Psoas muscle (tissue), 8 donors: ENCODE measurements around the gene DUSP10. TPM values are rescaled to one million over a fixed set of nuclear protein-coding genes. Genes with fewer than 3 reads are reported as not detected.

Source experiments
- ATAC-seq, 4 donors: fragments of 200-7000 bp; cut with Tn5 transposase; one replicate each; pipeline ENCODE4 v1.9.1; 2020; ENCODE audit warnings: moderate library complexity in 3 of 4, mild to moderate bottlenecking in 2 of 4
- DNase-seq, 2 donors: peaks; one replicate each; pipeline ENCODE4 v3.0.0-alpha.2; 2020
- H3K27ac ChIP-seq: fragments of 200-600 bp; one replicate; pipeline ENCODE4 v1.8.0; 2022
- H3K27me3 ChIP-seq, 3 donors: fragments of 200-600 bp in 1 of 3; one replicate each; pipeline versions ENCODE4 v1.6.1 to v1.8.0; 2013 to 2022; ENCODE audit warnings: low read length in 2 of 3, mild to moderate bottlenecking in 2 of 3, moderate library complexity in 1 of 3; ENCODE audit not compliant: insufficient read depth in 3 of 3
- H3K36me3 ChIP-seq, 2 donors: fragments of 200-600 bp in 1 of 2; one replicate each; pipeline versions ENCODE4 v1.6.1 to v1.8.0; 2013 to 2022; ENCODE audit warnings: low read depth in 1 of 2, mild to moderate bottlenecking in 1 of 2, moderate library complexity in 1 of 2; ENCODE audit not compliant: insufficient read depth in 1 of 2
- H3K4me1 ChIP-seq: fragments of 200-600 bp; one replicate; pipeline ENCODE4 v1.8.0; 2022
- H3K4me3 ChIP-seq: fragments of 200-600 bp; one replicate; pipeline ENCODE4 v1.8.0; 2022; ENCODE audit warnings: mild to moderate bottlenecking
- H3K9me3 ChIP-seq: fragments of 200-600 bp; one replicate; pipeline ENCODE4 v1.8.0; 2022
- CTCF ChIP-seq: fragments of 200-600 bp; IDR thresholded peaks from one replicate; pipeline ENCODE4 v1.8.0; 2022; ENCODE audit warnings: antibody characterized with exemption
- WGBS, 3 donors: extraction: QIAGEN DNeasy Blood & Tissue Kit; methylation state at CpG; one replicate each; pipeline versions ENCODE4 v1.1.6 to v1.1.7; 2013; 5-methylcytosine and 5-hydroxymethylcytosine counted together
- intact Hi-C, 2 donors: fragments of 100-400 bp; cut with DNase I; formaldehyde crosslinking; loops; one replicate each; pipeline versions ENCODE4 v1.11.0 to v1.14.2; 2022
- long read RNA-seq, 2 donors: library from polyadenylated mRNA; unstranded; transcript quantifications; one replicate each; pipeline ENCODE4 v2.0.0, GENCODE V29; 2021
- polyA plus RNA-seq, 3 donors: library from polyadenylated mRNA; stranded (reverse); fragments of 200-250 nt; gene quantifications; one replicate each; pipeline ENCODE4 v1.2.3, GENCODE V29; 2013
- total RNA-seq, 4 donors: library from RNA; stranded (reverse); fragmentation: NEBNext Ultra II Directional in 2 of 4; extraction: Animal tissue kit (Norgen Biotek cat#: 25700) in 2 of 4; gene quantifications; one replicate each; pipeline versions ENCODE4 v1.2.1 to v1.2.4, GENCODE V29; 2021 to 2023
- donor health status: healthy with polysubstance abuse.
- donor health status: DM: no; HTN: no; CAD: no; lungs with moderate emphysema.
- donor health status: Bipolar disorder and iron deficiency.
- donor health status: healthy.
- donor health status: DM: yes; HTN: yes; CAD: no.
- donor health status: DM: no; HTN: no; CAD: no.
- donor health status: DM: no; HTN: no; CAD: no.
- donor health status: DM: yes; HTN: yes; CAD: no.

The DUSP10 gene
- total RNA-seq: 10 to 100 TPM in 2 of 4 donors, 1 to 10 TPM in 2; 5.2 to 15.5 (median 9.3) TPM
- 1 to 10 TPM; 4.7 to 6.1 (median 4.8) TPM for polyA plus RNA-seq
- long read RNA-seq, donor 1, transcript DUSP10-201 (4 exons, 2,676 nt): major isoform, 7 of 7 reads
- long read RNA-seq, donor 1, partial matches to known transcripts: 0 of 7 reads
- long read RNA-seq, donor 1, other reads (novel, unspliced or antisense): 0 of 7 reads
- long read RNA-seq, donor 2, transcript DUSP10-201 (4 exons, 2,676 nt): major isoform, 5 of 13 reads
- long read RNA-seq, donor 2, partial matches to known transcripts: 1 of 13 reads
- long read RNA-seq, donor 2, other reads (novel, unspliced or antisense): 3 of 13 reads

- ATAC-seq: peak; percentile 90 to 93 (median 90)
These were observed at the start of gene DUSP10 for GRCh38 chr1:221741703-221742554. DUSP10 (minus strand) TSS chr1:221742089; CDS start chr1:221739744, 2,345 bp downstream.

GRCh38 chr1:221788466-221788865, 46.6 kb upstream of the DUSP10 start:
- H3K9me3 ChIP-seq: no peaks in the 10 kb centered on the region
- TF ChIP-seq CTCF: no peak
- ATAC-seq (no peak), DNase-seq (no peak)
- intact Hi-C loops: no loop called here
- H3K4me3 ChIP-seq: no peak overlapping the region
- no peaks in the 10 kb centered on the region for H3K36me3 ChIP-seq
- WGBS, 3 donors: 65 to 76% (median 70%) methylated on average over 6 of the region's 6 CpGs
- no peaks in the 10 kb centered on the region for H3K4me1 ChIP-seq
- H3K27ac ChIP-seq: no peak overlapping the region
- H3K27me3 ChIP-seq: no peaks in the 10 kb centered on the region

More at GRCh38 chr1:221741703-221742554, at the start of gene DUSP10:
- 0% methylated on average over 44 of the region's 44 CpGs for WGBS, 3 donors
- H3K36me3 ChIP-seq: peaks cover 0 to 14% of the 10 kb centered on the region in 2 donors
- H3K4me1 ChIP-seq: peaks cover 33% of the 10 kb centered on the region
- H3K4me3 ChIP-seq: peak within 1 kb of the TSS; percentile 80
- no peaks in the 10 kb centered on the region for H3K27me3 ChIP-seq
- no peak for TF ChIP-seq CTCF
- peak within 1 kb of the TSS; percentile 99 for H3K27ac ChIP-seq
- H3K9me3 ChIP-seq: no peaks in the 10 kb centered on the region
- intact Hi-C loops: loop anchor here (5.0 to 10.0 kb wide), 7 partner anchors 130 to 433 kb away; no protein-coding TSS in a partner anchor
- DNase-seq: peak; percentile 98

- intact Hi-C loops: no loop called here
- Histone ChIP-seq H3K36me3 (no peaks in the 10 kb centered on the region), H3K4me3 (no peak overlapping the region), H3K27me3 (no peaks in the 10 kb centered on the region), H3K9me3 (no peaks in the 10 kb centered on the region), H3K4me1 (no peaks in the 10 kb centered on the region), H3K27ac (no peak overlapping the region)
- ATAC-seq (no peak), DNase-seq (no peak)
- TF ChIP-seq CTCF: no peak
- WGBS, 3 donors: 95 to 97% (median 96%) methylated on average over 5 of the region's 5 CpGs
These were observed 44.8 kb upstream of the DUSP10 start for GRCh38 chr1:221786647-221787046.

GRCh38 chr1:221783936-221784335, 42.0 kb upstream of the DUSP10 start:
- Histone ChIP-seq H3K27ac (no peak overlapping the region), H3K9me3 (no peaks in the 10 kb centered on the region), H3K4me3 (no peak overlapping the region), H3K27me3 (no peaks in the 10 kb centered on the region), H3K4me1 (no peaks in the 10 kb centered on the region), H3K36me3 (no peaks in the 10 kb centered on the region)
- TF ChIP-seq CTCF: no peak
- DNase-seq: no peak
- WGBS, 3 donors: 51 to 62% (median 52%) methylated on average over 4 of the region's 4 CpGs
- intact Hi-C loops: no loop called here
- no peak for ATAC-seq
